ENCODE data around the gene SNX10. TPM values are rescaled to one million over a fixed set of nuclear protein-coding genes. Genes with fewer than 3 reads are reported as not detected.

Gene SNX10
- total RNA-seq, 1 experiment from 2014 or later, result 8.8 TPM

DNA sequence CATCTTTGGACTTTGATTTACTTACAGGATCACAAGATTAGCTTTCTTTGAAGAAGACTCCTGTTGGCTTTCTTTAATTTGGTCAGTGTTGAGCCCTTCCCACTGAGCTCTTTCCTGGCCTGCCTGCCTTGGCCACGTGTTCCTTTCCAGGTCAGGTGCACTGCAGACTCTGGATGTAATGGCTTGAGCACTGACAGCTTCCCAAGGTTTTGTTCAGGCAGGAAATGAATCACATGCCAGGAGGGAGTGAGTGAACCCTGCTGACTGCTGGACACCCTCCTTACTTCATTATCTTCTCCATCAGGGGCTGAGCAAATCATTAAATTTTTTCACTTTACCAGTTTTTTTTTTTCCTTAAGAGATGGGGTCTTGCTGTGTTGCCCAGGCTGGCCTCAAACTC is 29.8 kb downstream of the SNX10 start:
- no peaks in the 10 kb centered on the region for H3K27me3 ChIP-seq (replicated peaks; ENCODE audit: control insufficient read depth, insufficient read depth, low read length)
- no peak for DNase-seq
- Mint-ChIP-seq H3K9me3 (ENCODE audit: unreplicated experiment) (no peaks in the 10 kb centered on the region), H3K4me3 (ENCODE audit: unreplicated experiment) (no peak overlapping the region), H3K27ac (ENCODE audit: unreplicated experiment) (no peak overlapping the region), H3K4me1 (ENCODE audit: low read depth, unreplicated experiment) (no peaks in the 10 kb centered on the region), H3K36me3 (ENCODE audit: insufficient read depth, unreplicated experiment) (no peaks in the 10 kb centered on the region), H3K27me3 (ENCODE audit: insufficient read depth, unreplicated experiment) (no peaks in the 10 kb centered on the region)
- no TSS peak for BruUV-seq (replicated peaks)
- CTCF ChIA-PET, result no interaction called here
- no peak overlapping the region for H3K4me3 ChIP-seq (ENCODE audit: low read depth, low read length)
- intact Hi-C loops (cut with micrococcal nuclease; ENCODE audit: unreplicated experiment), result no loop called here
- no peak for TF ChIP-seq CTCF (IDR thresholded peaks at IDR 0.05; ENCODE audit: insufficient read depth in 1 of 2, low read depth in 1 of 2, low read length in 1 of 2, severe bottlenecking in 1 of 2, unreplicated experiment in 1 of 2)
- H3K9me3 ChIP-seq, result no peaks in the 10 kb centered on the region
- H3K4me1 ChIP-seq, result no peaks in the 10 kb centered on the region
- POLR2A ChIA-PET, result no interaction called here
- no peaks in the 10 kb centered on the region for H3K36me3 ChIP-seq (ENCODE audit: control insufficient read depth, insufficient read depth, low read length)

GRCh38 chr7:26326211-26326610 is 34.5 kb downstream of the SNX10 start:
- CTCF ChIA-PET, result no interaction called here

GRCh38 chr7:26328498-26329390 is 37.1 kb downstream of the SNX10 start:
- POLR2A ChIA-PET, result no interaction called here
- Histone ChIP-seq H3K4me1 (no peaks in the 10 kb centered on the region), H3K4me3 (ENCODE audit: low read depth, low read length) (no peak overlapping the region), H3K9me3 (no peaks in the 10 kb centered on the region), H3K27me3 (replicated peaks; ENCODE audit: control insufficient read depth, insufficient read depth, low read length) (no peaks in the 10 kb centered on the region), H3K36me3 (ENCODE audit: control insufficient read depth, insufficient read depth, low read length) (no peaks in the 10 kb centered on the region)
- TF ChIP-seq CTCF (IDR thresholded peaks at IDR 0.05; ENCODE audit: insufficient read depth in 1 of 2, low read depth in 1 of 2, low read length in 1 of 2, severe bottlenecking in 1 of 2, unreplicated experiment in 1 of 2), result no peak
- CTCF ChIA-PET, result no interaction called here
- no peak for DNase-seq
- H3K9me3 Mint-ChIP-seq (ENCODE audit: unreplicated experiment), result no peaks in the 10 kb centered on the region
- no peak overlapping the region for H3K27ac Mint-ChIP-seq (ENCODE audit: unreplicated experiment)
- intact Hi-C loops (cut with micrococcal nuclease; ENCODE audit: unreplicated experiment), result no loop called here
- H3K4me3 Mint-ChIP-seq (ENCODE audit: unreplicated experiment), result no peak overlapping the region
- no peaks in the 10 kb centered on the region for H3K36me3 Mint-ChIP-seq (ENCODE audit: insufficient read depth, unreplicated experiment)
- no peaks in the 10 kb centered on the region for H3K27me3 Mint-ChIP-seq (ENCODE audit: insufficient read depth, unreplicated experiment)
- no peaks in the 10 kb centered on the region for H3K4me1 Mint-ChIP-seq (ENCODE audit: low read depth, unreplicated experiment)
- no TSS peak for BruUV-seq (replicated peaks)

More at GRCh38 chr7:26326211-26326610, 34.5 kb downstream of the SNX10 start:
- no peaks in the 10 kb centered on the region for H3K9me3 Mint-ChIP-seq (ENCODE audit: unreplicated experiment)
- H3K4me3 ChIP-seq (ENCODE audit: low read depth, low read length), result no peak overlapping the region
- POLR2A ChIA-PET, result no interaction called here
- no peak overlapping the region for H3K4me3 Mint-ChIP-seq (ENCODE audit: unreplicated experiment)
- no peak overlapping the region for H3K27ac Mint-ChIP-seq (ENCODE audit: unreplicated experiment)
- no peaks in the 10 kb centered on the region for H3K9me3 ChIP-seq
- DNase-seq, result no peak
- H3K27me3 ChIP-seq (replicated peaks; ENCODE audit: control insufficient read depth, insufficient read depth, low read length), result no peaks in the 10 kb centered on the region
- TF ChIP-seq CTCF (IDR thresholded peaks at IDR 0.05; ENCODE audit: insufficient read depth in 1 of 2, low read depth in 1 of 2, low read length in 1 of 2, severe bottlenecking in 1 of 2, unreplicated experiment in 1 of 2), result no peak
- intact Hi-C loops (cut with micrococcal nuclease; ENCODE audit: unreplicated experiment), result no loop called here
- H3K36me3 Mint-ChIP-seq (ENCODE audit: insufficient read depth, unreplicated experiment), result no peaks in the 10 kb centered on the region
- H3K4me1 Mint-ChIP-seq (ENCODE audit: low read depth, unreplicated experiment), result no peaks in the 10 kb centered on the region
- H3K4me1 ChIP-seq, result no peaks in the 10 kb centered on the region
- BruUV-seq (replicated peaks), result no TSS peak
- H3K27me3 Mint-ChIP-seq (ENCODE audit: insufficient read depth, unreplicated experiment), result no peaks in the 10 kb centered on the region
- H3K36me3 ChIP-seq (ENCODE audit: control insufficient read depth, insufficient read depth, low read length), result no peaks in the 10 kb centered on the region

All from Caco-2 (cell line).